GM18867 (cell line): ENCODE data around the gene LIPC.

Experiments used
- ATAC-seq: cut with Tn5 transposase; IDR thresholded peaks from one replicate; pipeline ENCODE4 v1.9.1; 2021; ENCODE audit warnings: mild to moderate bottlenecking, moderate library complexity; ENCODE audit not compliant: unreplicated experiment

Gene LIPC

DNA sequence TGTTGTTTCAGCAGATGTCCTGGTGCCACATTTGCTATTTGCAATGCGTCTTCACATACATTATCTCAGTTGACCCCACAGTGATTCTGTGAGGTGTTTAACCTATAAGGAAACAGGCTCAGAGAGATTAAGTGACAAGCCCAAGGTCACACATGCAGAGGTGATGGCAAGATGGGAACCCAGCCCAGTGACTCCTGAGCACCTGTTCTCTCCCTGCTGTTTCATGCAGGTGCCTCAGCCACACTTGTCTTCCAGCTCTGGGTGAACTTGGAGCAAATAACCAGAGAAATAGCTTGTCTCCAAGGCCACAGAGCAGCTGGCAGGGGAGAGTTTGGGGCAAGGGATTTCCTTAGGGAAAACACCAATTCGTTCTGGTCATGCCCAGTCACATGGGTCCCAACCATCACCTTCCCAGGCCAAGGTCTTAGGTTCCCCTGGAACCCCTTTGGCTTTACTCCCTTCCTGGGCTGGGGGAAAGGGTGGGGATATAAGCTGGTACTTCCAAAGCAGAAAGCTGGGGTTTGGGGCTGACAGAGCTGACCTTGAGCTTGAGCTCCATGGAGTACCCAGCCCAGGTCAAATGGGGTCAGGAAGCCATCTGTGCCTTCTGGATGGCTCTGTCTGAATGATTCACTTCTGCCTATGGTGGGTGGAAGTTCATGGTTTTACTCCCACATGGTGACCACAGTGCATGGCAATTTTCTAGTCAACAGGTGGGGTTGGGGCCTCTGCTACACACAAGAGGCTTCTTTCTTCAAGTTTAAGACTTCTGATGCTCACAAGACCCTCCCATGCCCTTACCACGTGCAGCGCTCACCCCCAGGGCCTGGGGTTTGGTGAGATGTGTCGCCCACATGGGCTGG is 22.4 kb downstream of the LIPC start:
- ATAC-seq = peak; percentile 48

DNA sequence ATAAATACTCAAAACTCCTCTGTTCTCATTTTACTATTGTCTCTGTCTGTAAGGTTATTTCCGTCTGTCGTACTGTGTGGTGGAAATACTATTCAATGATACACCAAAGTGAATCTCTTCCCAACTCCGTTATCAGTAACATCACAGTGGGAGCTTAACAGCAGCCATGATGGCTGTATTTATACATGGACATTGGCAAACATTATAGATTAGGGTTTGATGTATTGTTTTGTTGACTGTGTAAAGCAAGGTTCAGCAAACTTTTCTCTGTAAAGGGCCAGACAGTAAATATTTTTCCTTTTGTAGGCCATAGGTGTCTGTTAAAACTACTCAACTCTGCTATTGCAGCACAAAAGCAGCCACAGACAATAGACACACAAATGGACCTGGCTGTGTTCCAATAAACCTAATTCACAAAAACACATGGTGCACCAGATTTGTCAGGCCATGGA is 23.2 kb downstream of the LIPC start:
- ATAC-seq = no peak

DNA sequence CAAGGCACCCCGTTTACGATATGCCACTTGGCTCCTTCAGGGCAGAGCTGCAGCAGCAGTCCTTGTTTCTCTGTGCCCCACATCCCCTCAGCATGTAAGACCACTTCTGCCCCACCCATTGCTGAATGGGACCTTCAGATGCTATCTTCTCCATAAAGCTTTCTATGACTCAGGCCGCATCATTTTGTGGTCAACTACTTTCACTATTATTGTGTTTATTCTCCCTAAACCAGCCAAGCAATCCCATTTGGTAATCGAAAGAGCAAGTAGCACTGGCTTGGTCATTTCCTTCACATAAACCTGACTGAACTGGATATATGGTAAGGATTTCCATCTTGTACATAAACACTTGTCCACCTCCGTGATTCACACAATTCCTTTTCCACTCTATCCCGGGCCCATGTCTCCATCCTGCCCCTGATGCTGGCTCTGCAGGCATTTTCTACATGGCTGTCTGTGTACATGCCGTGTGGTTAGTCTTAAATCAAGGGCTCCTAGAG is 25.7 kb downstream of the LIPC start:
- peak; percentile 65 for ATAC-seq

DNA sequence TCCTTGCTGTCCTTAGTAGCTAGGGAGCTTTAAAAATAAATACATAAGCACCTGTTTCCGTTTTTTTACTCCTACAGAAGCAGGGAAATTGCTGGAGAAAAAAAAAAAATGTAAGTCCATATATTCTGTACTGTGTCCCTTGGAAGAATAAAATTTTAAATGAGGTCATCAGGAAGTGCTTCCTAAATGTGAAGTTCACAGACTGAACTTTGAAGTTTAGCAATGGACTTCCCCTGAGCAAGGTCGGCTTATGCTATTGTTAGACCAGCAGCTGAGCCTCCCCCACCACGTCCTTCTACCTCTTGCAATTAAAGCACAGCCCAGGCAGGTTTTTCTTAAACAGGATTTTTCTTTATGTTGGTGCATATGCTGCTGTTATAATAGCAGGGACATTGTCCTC is 26.3 kb downstream of the LIPC start:
- ATAC-seq = peak; percentile 21

DNA sequence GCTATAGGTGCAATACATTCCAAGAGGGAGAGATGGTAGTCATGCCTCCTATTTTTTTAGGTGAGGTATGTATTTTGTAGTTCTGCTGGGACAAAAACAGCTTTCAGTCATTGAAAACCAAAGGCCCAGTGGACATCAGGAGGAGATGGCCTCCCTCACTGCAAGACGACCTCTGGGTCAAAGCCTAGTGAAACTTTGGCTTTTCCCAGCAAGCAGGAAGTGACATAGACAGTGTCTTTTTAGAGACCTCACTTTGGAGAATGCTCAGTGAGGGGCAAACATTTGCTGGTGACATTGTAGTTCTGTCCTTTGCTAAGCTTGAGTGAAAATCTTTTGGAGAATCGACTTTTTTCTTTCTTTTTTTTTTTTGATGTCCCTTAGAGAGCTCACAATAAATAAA is 27.3 kb downstream of the LIPC start:
- no peak for ATAC-seq

DNA sequence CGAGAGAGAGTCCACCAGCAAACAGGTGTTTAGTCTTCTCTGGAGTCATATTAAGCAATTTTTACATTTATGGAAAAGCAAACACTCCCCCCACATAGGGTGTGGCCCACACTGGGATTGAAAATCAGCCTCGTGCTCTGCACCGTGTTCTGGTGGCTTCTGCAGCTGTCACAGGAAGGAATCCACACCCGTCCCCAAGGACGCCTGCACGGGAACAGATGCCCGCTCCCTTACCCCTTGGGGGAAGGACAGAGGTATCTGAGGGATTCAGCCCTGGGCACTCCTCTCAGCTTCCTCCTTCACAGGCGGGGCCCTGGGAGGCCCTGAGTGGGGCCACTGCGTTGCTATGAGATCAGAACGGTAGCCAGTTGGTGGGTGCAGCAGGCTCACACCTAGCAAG is 27.8 kb downstream of the LIPC start:
- no peak for ATAC-seq

DNA sequence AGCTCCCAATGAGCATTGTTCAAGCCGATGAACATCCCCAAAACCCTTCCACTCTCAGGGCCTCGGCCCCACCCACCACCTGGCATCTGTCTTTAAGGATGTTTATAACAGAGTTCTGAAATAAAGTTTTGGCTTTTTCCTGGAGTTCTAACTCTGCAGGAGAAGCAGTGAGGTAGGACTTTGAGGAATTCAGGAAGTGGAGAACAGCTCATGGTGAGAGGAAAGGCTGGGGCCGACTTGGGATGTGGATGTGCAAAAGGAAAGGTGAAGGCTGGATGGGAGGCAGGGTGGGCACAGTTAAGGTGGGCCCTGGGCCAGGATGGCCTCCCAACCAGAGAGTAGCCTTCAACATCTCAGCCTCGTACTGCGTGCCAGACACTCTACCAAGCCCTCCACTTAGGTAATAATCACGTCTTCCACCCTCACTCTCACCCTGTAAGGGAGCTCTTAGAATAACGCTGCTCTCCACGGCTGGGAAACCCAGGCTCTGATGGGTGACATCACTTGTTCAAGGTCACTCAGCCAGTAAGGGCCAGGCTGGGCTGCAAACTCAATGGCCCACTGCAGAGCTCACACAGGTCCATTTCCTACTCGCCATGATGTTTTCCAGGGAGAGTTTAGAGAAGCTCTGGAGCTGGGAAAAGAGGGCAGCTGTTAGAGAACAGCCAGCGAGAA is 28.5 kb downstream of the LIPC start:
- no peak for ATAC-seq

DNA sequence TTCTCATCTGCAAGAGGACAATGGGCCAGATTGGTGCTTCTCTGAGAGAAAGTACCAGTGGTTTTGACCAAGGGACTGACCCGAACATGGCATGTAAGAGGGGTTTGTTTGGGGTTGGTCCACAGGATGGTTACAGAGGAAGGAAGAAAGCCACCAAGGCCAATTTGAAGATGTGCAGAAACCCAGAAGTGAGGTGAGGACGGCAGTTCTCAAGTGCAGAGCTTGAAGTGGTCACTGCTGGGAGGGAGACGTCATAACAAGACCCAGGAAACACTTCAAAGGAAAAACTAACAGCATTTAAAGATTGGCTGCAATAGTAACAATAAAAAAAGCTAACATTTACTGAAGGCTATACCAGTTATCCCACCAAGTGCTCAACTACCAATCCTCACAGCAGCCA is 29.1 kb downstream of the LIPC start:
- no peak for ATAC-seq

DNA sequence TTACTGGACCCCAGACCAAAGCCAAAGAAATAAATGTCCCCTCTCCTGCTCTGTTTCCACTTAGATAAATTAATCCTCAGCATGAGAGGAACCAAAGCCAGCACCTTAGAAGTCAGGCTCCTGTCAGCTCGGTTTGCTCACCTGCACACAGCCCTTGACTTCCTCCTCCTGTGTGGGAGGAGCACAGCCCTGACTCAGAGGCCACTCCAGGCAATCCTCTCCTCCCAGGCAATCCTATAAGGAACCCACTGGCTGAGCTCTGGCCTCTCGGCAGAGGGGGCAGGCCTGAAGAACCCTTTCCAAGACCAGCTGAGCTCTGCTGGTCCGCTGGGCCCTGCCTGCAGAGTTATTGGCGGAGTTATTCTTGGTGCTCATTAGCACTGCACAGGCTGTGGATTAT is 30.8 kb downstream of the LIPC start:
- no peak for ATAC-seq

DNA sequence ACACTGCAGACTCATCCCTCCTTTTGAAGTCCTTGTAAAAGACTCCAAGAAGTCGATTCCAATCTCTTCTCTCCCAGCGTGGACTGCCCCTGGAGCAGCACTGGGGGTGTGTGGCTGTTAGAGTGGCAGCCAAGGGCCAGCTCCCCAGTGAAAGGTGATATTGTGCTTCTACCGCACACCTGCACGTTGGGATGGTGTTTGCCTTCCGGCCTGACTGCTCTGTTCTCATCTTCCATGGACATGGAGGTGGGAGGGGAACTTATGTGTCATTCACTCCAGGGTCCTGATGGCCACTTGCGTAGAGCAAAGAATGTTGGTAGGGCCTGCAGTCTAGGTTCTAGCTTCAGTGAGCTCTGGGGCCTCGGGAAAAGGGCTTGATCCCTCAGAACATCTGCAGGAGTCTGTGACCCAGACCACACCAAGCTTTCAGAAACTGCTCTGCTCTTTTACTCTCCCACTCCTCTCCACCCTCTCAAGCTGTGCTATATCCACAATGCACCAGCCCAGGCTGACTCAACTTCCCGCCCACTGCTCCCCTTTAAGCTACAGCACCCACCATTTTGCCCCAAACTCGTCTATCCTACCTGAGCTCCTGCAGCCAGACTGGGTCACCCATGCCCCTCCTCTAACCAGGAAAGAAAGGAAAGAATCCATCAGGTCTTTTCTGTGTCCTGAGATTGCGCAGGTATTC is 31.3 kb downstream of the LIPC start:
- ATAC-seq = no peak

DNA sequence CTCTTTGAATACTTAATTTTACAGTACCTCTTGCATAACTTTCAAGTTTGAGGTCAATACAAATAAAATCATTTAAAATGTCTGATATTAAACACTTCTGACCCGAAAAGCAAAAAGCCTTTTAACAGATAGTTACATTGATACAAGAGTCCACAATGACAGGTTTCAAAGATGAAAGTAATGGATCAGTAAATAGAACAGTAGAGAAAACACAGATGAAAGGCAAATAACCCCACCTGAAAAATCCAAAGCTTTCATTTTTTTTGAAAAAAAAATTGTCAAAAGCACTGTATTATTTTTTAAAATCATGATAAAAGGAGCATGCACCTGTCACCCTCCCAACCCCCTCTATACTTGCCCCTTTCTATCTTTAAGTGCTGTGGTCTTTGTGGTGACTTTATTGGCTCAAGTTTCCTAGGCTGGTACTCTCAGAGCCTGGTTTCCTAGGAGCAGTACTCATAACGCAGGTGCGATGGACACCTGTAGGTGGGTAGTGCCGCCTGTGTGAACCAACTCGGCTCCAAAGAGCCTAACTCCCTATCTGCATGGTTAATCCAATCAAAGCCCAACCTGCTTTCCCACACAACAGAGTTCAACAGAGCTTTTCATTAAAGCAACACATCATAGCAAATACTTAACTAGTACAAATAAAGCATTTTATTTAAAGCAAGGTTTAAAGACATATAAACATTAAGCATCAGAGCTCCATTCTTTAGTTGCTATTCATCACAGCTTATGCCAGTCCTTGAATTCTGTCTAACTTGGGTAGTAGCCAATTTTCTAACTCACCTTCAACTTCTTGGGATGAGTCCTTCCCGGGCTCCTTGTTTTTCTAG is 32.2 kb downstream of the LIPC start:
- ATAC-seq = no peak

DNA sequence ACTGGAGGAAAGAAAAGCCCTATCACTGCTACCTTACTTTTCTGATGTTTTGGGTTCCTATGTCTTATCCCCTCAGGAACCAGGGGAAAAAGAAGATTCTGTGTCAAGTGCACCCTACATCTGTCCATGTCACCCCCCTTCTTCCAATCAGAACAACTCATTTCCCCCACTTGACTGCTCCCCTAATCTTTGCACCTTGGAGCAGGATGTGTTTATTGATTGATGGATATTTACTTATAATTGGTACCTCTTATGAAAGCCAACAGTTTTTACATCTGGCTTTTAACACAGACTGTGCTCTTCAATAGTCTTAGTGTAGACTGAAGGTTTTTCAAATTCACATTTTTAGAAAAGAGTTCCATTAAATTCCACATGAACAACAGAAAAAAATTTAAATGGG is 33.3 kb downstream of the LIPC start:
- no peak for ATAC-seq

DNA sequence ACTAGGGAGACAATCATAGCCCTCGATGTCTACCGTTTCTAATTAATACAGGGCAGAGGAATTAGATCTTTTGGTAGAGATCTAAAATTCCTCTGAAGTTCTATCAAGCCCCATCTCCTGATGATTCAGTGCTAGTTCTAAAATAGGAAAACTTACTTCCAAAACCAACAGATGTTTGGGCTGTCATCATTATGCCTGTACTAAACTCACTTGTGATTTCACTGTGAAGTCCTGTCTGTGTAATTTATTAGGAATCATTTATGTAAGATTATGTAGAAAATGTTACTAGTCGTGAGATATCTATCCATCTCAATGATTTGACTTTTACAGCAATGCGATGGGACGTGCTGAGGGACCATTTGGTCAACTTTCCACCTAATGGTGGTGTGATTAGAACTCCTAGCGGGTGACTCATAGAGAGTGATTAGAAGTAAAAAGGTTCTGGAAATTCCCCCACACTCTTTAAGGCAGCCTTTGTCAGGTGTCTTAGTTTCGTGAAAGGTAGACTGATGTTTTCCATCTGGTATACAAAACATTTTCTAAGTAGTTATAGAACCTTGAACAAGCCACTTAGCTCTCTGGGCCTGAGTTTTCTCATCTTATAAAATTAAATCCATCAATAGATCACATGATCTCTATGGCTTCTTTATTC is 34.2 kb downstream of the LIPC start:
- no peak for ATAC-seq

DNA sequence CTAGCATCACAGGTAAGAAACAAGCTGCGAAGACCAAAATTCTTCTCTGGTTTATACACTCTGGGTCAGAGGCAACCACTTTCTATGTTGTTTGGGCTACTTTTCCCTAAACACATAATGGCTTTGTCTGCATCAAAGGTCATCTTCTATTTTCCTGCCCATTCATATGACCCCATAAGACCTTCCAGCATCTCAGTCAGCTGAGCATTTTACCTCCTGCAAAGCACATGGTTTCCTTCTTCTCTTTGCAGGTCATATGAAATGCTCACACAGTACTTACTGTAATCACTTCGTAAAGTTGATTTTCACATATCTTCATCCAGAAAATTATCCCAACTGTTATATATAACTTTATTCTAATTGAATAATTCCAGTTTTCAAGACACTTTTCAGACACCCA is 34.8 kb downstream of the LIPC start:
- no peak for ATAC-seq

DNA sequence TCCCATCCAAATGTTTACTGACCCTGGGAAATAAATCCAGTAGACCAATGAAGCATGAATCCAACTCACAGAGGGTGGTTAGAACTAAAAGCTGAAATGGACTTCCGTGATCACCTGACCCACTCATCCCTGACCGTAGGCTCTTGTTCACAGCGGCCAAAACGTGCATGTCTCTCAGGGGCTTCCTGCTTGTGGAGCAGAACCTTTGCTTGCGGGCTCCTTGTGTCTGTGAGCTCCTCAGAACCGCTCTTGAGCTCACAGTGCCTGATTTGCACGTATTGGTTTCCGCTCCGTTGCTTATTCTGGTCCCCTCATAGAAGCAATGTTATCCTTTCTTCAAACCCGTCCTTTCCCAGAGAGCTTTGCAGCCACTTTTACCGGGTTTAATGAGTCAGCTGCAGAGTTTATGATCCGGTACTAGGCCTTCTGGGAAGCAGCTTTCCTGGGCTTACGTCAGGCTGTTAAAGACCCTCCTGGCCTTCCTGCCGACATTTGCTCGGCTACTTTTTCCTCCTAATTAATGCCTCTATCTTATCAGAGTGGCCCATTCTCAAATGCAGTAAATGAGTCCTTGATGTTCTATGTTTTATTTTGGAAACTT is 35.4 kb downstream of the LIPC start:
- no peak for ATAC-seq

DNA sequence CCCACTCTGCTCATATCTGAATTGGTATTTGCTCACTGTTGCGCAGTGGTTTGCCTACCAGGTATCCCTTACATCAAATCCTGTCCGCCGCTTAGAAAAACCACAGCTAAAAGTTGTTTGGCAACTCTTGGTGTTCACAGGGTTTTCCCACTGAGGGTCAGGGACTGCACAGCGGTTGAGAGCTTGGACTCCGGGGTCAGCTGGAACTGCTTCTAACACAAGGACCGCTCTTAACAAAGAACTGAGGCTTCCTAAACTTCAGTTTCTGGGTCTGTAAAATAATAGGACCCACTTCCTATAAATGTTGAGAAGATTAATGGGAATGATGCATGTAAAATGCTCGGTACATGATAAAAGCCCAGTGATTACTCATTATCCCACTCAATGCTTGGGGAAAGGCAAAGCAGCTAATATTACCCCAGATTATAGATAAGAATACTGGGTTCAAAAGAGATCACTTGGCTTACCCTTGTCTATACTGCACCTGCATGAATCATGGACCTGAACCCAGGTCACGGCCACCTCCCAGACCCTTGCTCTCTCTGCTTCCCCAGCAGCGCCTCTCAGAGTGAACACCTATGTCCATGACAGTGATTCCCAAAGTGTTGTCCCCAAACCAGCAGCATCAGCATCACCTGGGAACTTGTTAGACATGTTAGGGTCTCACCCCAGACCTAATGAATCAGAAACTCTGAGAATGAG is 36.1 kb downstream of the LIPC start:
- ATAC-seq = no peak

DNA sequence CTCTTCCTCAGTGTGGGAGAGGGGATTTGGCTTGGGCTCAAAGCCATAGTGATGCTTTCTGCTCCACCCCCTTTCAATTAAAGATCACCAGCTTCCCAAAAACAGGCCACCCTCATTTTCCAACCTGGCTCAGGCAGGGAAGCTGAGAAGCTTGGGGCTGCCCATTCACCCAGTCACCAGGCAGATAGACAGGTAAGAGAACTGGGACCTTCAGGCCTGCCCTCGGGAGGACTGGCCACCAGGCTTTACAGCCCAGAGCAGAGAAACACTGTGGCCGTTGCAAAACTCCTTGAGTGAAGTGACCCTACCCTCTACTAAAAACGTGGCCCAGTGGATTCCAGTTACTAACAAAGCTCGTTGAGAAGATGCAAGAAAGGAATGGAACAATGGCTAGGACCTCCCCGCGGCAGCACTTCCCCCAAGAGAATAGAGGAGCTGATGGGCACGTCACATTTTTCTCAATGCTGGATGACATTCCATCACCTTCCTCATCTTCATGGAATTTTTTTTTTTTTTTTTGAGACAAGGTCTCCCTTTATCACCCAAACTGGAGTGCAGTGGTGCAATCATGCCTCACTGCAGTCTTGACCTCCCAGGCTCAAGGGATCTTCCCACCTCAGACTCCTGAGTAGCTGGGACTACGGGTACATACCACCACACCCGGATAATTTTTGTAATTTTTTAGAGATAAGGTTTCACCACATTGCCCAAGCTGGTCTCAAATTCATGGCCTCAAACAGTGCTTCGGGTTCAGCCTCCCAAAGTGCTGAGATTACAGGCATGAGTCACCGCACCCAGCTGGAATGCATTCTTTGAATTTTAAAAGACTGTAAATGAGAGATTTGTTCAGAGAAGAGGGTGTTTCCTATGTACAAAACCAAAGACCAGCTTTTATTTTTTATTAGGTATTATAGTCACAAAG is 37.9 kb downstream of the LIPC start:
- no peak for ATAC-seq

DNA sequence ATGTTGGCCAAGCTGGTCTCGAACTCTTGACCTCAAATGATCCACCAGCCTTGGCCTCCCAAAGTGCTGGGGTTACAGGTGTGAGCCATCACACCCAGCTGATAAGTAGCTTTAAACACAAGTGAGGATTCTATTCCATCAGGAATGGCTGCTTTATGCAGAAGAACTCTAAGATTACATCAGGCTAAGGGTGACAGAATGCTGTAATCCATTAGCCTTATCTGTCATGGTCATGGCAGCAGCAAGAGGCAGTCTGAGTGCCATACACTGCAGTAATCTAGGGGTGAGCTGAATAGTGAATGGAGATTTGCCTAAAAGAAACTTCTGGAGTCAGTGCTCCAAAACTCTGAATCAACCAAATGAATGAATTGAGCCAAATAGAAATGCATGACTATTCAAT is 39.6 kb downstream of the LIPC start:
- ATAC-seq = no peak
